H1 (cell line): ENCODE results near the gene FEZF1. TPM values are rescaled to one million over a fixed set of nuclear protein-coding genes. Genes with fewer than 3 reads are reported as not detected.

Experiments used
- ATF2 ChIP-seq: IDR thresholded peaks from 2 replicates; pipeline ENCODE4 v1.6.1; 2012; ENCODE audit warnings: low read length, inconsistent platforms
- ATF3 ChIP-seq: IDR thresholded peaks from 2 replicates; pipeline ENCODE4 v1.6.1; 2011; ENCODE audit warnings: low read depth, mild to moderate bottlenecking, low read length; ENCODE audit not compliant: insufficient read depth
- CBX8 ChIP-seq: fragments of 300-800, 300-1000 bp; sonication (generic); IDR thresholded peaks from 2 replicates; pipeline ENCODE4 v1.7.1; 2016; ENCODE audit warnings: low read depth, low read length, borderline replicate concordance
- CHD2 ChIP-seq: IDR thresholded peaks from 2 replicates; pipeline ENCODE4 v1.6.1; 2012; ENCODE audit warnings: low read length, improper control_type of control experiment
- E2F6 ChIP-seq: IDR thresholded peaks from 2 replicates; pipeline ENCODE4 v1.6.1; 2012; ENCODE audit warnings: inconsistent platforms
- FOSL1 ChIP-seq: IDR thresholded peaks from 2 replicates; pipeline ENCODE4 v1.6.1; 2011; ENCODE audit warnings: mild to moderate bottlenecking, low read depth, low read length, moderate library complexity; ENCODE audit not compliant: insufficient read depth
- MAFK ChIP-seq: IDR thresholded peaks from 2 replicates; pipeline ENCODE4 v1.6.1; 2012; ENCODE audit warnings: low read depth, mild to moderate bottlenecking, improper control_type of control experiment, low read length
- MAX ChIP-seq: IDR thresholded peaks from 2 replicates; pipeline ENCODE4 v1.6.1; 2012; ENCODE audit warnings: inconsistent platforms
- PHF8 ChIP-seq: fragments of 200-600 bp; sonication (generic); conservative IDR thresholded peaks from 2 replicates; pipeline ENCODE4 v1.7.1; 2012; ENCODE audit warnings: low read depth, mild to moderate bottlenecking, inconsistent platforms, low read length, moderate library complexity
- RBBP5 ChIP-seq: IDR thresholded peaks from 2 replicates; pipeline ENCODE4 v1.7.1; 2012; ENCODE audit warnings: low read depth, mild to moderate bottlenecking, inconsistent platforms, low read length, moderate library complexity, borderline replicate concordance
- RFX5 ChIP-seq: IDR thresholded peaks from 2 replicates; pipeline ENCODE4 v1.6.1; 2011; ENCODE audit warnings: low read depth, low read length, improper control_type of control experiment, borderline replicate concordance
- RNF2 ChIP-seq: fragments of 200-900, 300-1000 bp; sonication (generic); IDR thresholded peaks from 2 replicates; pipeline ENCODE4 v1.7.1; 2016; ENCODE audit warnings: borderline replicate concordance, low read depth, mild to moderate bottlenecking, antibody characterized with exemption, low read length; ENCODE audit not compliant: poor library complexity, severe bottlenecking; ENCODE audit errors: missing control alignments
- RXRA ChIP-seq: IDR thresholded peaks from 2 replicates; pipeline ENCODE4 v1.6.1; 2011; ENCODE audit warnings: low read depth, mild to moderate bottlenecking, low read length, moderate library complexity; ENCODE audit not compliant: insufficient read depth
- SIRT6 ChIP-seq: IDR thresholded peaks from one replicate; pipeline ENCODE4 v1.7.1; 2012; ENCODE audit warnings: low read length, inconsistent platforms
- SP4 ChIP-seq: IDR thresholded peaks from 2 replicates; pipeline ENCODE4 v1.6.1; 2012; ENCODE audit warnings: low read length, inconsistent platforms
- SRF ChIP-seq: IDR thresholded peaks from 2 replicates; pipeline ENCODE4 v1.6.1; 2011; ENCODE audit warnings: mild to moderate bottlenecking, low read depth, low read length, moderate library complexity
- TEAD4 ChIP-seq: IDR thresholded peaks from 2 replicates; pipeline ENCODE4 v1.6.1; 2012; ENCODE audit warnings: low read depth, low read length, inconsistent platforms, mixed read lengths
- USF2 ChIP-seq: IDR thresholded peaks from 2 replicates; pipeline ENCODE4 v1.6.1; 2011; ENCODE audit warnings: low read length, improper control_type of control experiment
- polyA plus RNA-seq, 7 experiments: library from polyadenylated mRNA; depleted of rRNA in 3 of 7; stranded (reverse) in 5 of 7; unstranded in 2 of 7; fragments of >200 nt in 5 of 7; fragments of 200-250 nt in 2 of 7; gene quantifications; 1 replicate in 5 of 7; 2 replicates in 1 of 7; 4 replicates in 1 of 7; pipeline versions ENCODE4 v1.2.1 to v1.2.3, GENCODE V29; 2011 to 2013; ENCODE audit warnings: missing spikeins in 2 of 7, mixed read lengths in 2 of 7
- total RNA-seq: library from RNA; stranded (reverse); fragmentation: NEBNext Ultra II Directional; extraction: Animal tissue kit (Norgen Biotek cat#: 25700); gene quantifications from 2 replicates; pipeline ENCODE4 v1.2.1, GENCODE V29; 2021

Gene FEZF1
- total and polyA plus RNA-seq, 2 of the 8 experiments (the other 6 are each of a cell fraction or from before 2014, with no cell fraction given), result 10.6 to 15.7 TPM

GRCh38 chr7:122310119-122311021, 5.8 kb upstream of the FEZF1 start (continued):
- TF ChIP-seq FOSL1 (no peak), RBBP5 (peak; percentile 87; the same call in 1 of the 2 replicates), ATF2 (no peak), SP4 (0 out of 2 replicates have a peak, but pooled peaks have one; percentile 66), SIRT6 (no peak), RFX5 (no peak), CBX8 (no peak), RNF2 (peak; percentile 63), TEAD4 (peak; percentile 86), USF2 (no peak), SRF (no peak), ATF3 (no peak), MAX (peak; percentile 50; the same call in 1 of the 2 replicates), RXRA (no peak), PHF8 (peak; percentile 43; the same call in 1 of the 2 replicates), MAFK (no peak), E2F6 (no peak), CHD2 (no peak)
